HK-2 (cell line): ENCODE data around the gene SNURF.
"Not testable (repeated sequence)": the region's sequence is repeated elsewhere in the genome, so short reads cannot be mapped to it uniquely, and the experiment has no call there.

ENCODE experiments used
- DNase-seq: peaks from one replicate; pipeline ENCODE4 v3.0.0-alpha.2; 2018; ENCODE audit not compliant: unreplicated experiment

The SNURF gene

GRCh38 chr15:24971052-24971451 lies 16.3 kb downstream of the SNURF start:
- DNase-seq, result no peak

GRCh38 chr15:24971772-24972171 lies 17.0 kb downstream of the SNURF start:
- no peak for DNase-seq

GRCh38 chr15:24972707-24973106 lies 17.9 kb downstream of the SNURF start:
- DNase-seq, result not testable (repeated sequence)

GRCh38 chr15:24976932-24977331 lies 22.1 kb downstream of the SNURF start:
- DNase-seq, result no peak

- DNase-seq, result no peak
Observed at GRCh38 chr15:24977686-24978085, 22.9 kb downstream of the SNURF start.

- DNase-seq, result no peak
Observed at GRCh38 chr15:24985224-24985623, 30.4 kb downstream of the SNURF start.

GRCh38 chr15:24986653-24987052 lies 31.9 kb downstream of the SNURF start:
- no peak for DNase-seq
